ENCODE data around the gene FOXN1.

DNA sequence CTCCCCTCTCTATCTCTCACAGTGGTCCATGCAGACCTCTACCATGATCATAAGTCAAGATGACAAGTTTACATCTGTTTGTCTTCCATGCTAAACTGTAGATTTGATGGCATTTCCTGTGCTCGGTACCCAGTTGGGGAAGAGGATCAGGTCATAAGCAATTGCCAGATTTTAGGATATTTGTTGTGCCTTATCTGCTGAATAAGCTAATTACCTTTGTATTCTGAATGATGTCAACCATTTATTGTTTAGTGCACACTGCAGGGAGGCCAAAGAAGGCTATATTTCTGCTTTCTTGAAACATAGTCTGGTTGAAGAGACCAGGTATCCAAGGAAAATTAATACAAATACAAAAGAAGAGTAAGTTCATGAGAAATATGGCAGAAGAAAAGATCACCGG lies 76.4 kb downstream of the FOXN1 start:
- TF ChIP-seq CTCF (IDR thresholded peaks at IDR 0.05) (no peak), POLR2A (IDR thresholded peaks at IDR 0.05) (no peak)
